Putamen (tissue), 1 donor: Measurements from ENCODE around the gene ZNF286A.
"Not testable (repeated sequence)": the region's sequence is repeated elsewhere in the genome, so short reads cannot be mapped to it uniquely, and the experiment has no call there.

Source experiments
- DNase-seq: peaks from one replicate; pipeline ENCODE4 v3.0.0-alpha.2; 2016; ENCODE audit warnings: low spot score

The ZNF286A gene

GRCh38 chr17:15699937-15700336 lies 385 bp downstream of the ZNF286A start:
- not testable (repeated sequence) for DNase-seq

GRCh38 chr17:15704239-15704638 lies 4.7 kb downstream of the ZNF286A start:
- not testable (repeated sequence) for DNase-seq

- DNase-seq, result not testable (repeated sequence)
Observed at GRCh38 chr17:15704813-15705212, 5.3 kb downstream of the ZNF286A start.

- DNase-seq, result not testable (repeated sequence)
Observed at GRCh38 chr17:15708879-15709278, 9.3 kb downstream of the ZNF286A start.

GRCh38 chr17:15716601-15717563 lies 17.3 kb downstream of the ZNF286A start:
- not testable (repeated sequence) for DNase-seq

- not testable (repeated sequence) for DNase-seq
Observed at GRCh38 chr17:15730535-15730934, 31.0 kb downstream of the ZNF286A start.

- not testable (repeated sequence) for DNase-seq
Observed at GRCh38 chr17:15731900-15732299, 32.3 kb downstream of the ZNF286A start, which contains the start of gene TBC1D26. Gene TBC1D26 (plus strand): TSS chr17:15732283. CDS start chr17:15735349, 3,066 bp downstream.

GRCh38 chr17:15733174-15733789 lies 33.7 kb downstream of the ZNF286A start:
- DNase-seq, result not testable (repeated sequence)

GRCh38 chr17:15736578-15736977 lies 37.0 kb downstream of the ZNF286A start:
- DNase-seq, result not testable (repeated sequence)

- no peak for DNase-seq
Observed at GRCh38 chr17:15738066-15738465, 38.5 kb downstream of the ZNF286A start.

GRCh38 chr17:15739259-15739658 lies 39.7 kb downstream of the ZNF286A start:
- DNase-seq, result not testable (repeated sequence)

- DNase-seq, result not testable (repeated sequence)
Observed at GRCh38 chr17:15740041-15740440, 40.5 kb downstream of the ZNF286A start.

GRCh38 chr17:15740570-15741120 lies 41.1 kb downstream of the ZNF286A start:
- DNase-seq, result no peak

- no peak for DNase-seq
Observed at GRCh38 chr17:15741624-15742023, 42.1 kb downstream of the ZNF286A start.

- no peak for DNase-seq
Observed at GRCh38 chr17:15742051-15742795, 42.7 kb downstream of the ZNF286A start.

- DNase-seq, result no peak
Observed at GRCh38 chr17:15742921-15743320, 43.4 kb downstream of the ZNF286A start.

GRCh38 chr17:15744074-15744676 lies 44.6 kb downstream of the ZNF286A start:
- no peak for DNase-seq

GRCh38 chr17:15744885-15745284 lies 45.3 kb downstream of the ZNF286A start:
- DNase-seq, result no peak

GRCh38 chr17:15749403-15749802 lies 49.9 kb downstream of the ZNF286A start:
- DNase-seq, result not testable (repeated sequence)

GRCh38 chr17:15768865-15769533 lies 69.4 kb downstream of the ZNF286A start:
- not testable (repeated sequence) for DNase-seq
